Measurements from ENCODE around the gene TBK1.

DNA sequence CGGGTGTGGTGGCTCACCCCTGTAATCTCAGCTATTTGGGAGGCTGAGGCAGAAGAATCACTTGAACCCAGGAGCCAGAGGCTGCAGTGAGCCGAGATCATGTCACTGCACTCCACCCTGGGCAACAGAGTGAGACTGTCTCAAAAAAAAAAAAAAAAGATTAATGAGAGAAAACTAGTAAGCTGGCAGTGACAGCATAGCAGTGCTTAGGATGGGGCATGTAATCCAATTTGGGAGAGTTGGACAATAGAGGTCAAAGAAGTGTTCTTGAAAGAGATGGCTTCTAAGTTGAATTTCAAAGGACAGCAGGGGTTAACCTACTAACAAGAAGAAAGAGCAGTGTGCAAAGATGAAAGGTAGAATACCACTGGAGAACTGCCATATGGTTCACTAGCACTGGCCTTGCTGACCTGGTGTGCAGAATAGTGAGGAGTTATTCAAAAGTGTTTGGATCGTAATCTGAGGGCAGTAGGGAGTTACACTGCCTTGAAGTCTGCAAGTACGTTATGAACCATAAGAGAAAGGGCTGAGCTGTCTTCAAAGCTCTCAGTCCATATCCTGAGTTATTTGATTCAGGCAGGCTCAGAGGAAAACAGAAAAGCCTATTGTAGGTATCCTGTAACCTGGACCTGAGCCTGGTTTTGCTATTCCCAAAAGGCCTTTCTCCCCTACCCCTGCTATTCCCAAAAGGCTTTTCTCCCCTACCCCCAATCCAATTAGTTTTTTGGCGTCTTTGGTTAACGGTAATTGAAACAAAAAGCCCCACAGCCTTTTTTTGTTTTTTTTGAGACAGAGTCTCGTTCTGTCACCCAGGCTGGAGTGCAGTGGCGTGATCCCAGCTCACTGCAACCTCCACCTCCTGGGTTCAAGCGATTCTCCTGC, 44.3 kb upstream of the TBK1 start:
- TF ChIP-seq CTCF (IDR thresholded peaks at IDR 0.05): no peak
- TF ChIP-seq ZFX (IDR thresholded peaks at IDR 0.05; ENCODE audit: borderline replicate concordance): no peak
